AG09309 (cell line): ENCODE results near the gene ERBIN.

ENCODE experiments used
- DNase-seq: peaks from one replicate; pipeline ENCODE4 v3.0.0-alpha.2; 2010; ENCODE audit warnings: low read depth
- H3K4me3 ChIP-seq: 2 replicates; pipeline ENCODE4 v1.5.1; 2011; ENCODE audit warnings: mild to moderate bottlenecking, low read depth, low read length, moderate library complexity; ENCODE audit not compliant: control insufficient read depth
- CTCF ChIP-seq: IDR thresholded peaks from 2 replicates; pipeline ENCODE4 v1.5.1; 2011; ENCODE audit warnings: mild to moderate bottlenecking, low read depth, low read length, inconsistent platforms; ENCODE audit not compliant: insufficient read depth, control insufficient read depth; ENCODE audit errors: missing control alignments

Gene ERBIN

DNA sequence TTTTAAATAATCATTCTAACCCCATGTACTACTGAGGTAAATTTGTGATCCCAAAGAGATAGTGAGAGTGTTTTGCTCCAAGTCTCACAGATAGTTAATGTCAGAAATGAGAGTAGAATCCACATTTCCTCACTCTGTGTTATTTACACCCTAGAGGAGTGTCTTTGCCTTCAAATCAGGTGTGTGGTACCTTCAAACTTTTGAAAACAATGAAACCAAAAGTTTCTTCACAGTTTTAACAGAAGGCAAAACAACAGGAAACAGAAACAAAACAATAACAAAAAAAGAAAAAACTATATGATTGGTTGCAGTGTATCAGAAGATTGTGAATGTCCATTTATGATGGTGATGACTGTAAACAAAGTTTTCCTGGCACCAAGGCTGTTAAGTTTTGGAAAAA, 85.9 kb downstream of the ERBIN start:
- DNase-seq = no peak
- TF ChIP-seq CTCF = no peak
- H3K4me3 ChIP-seq = no peak overlapping the region

GRCh38 chr5:66013397-66013796, 87.0 kb downstream of the ERBIN start:
- DNase-seq = no peak
- no peak overlapping the region for H3K4me3 ChIP-seq
- TF ChIP-seq CTCF = no peak

- no peak overlapping the region for H3K4me3 ChIP-seq
- no peak for DNase-seq
- TF ChIP-seq CTCF = no peak
These were observed 87.5 kb downstream of the ERBIN start for GRCh38 chr5:66013906-66014305.

- no peak overlapping the region for H3K4me3 ChIP-seq
- TF ChIP-seq CTCF = no peak
- DNase-seq = no peak
These were observed 89.0 kb downstream of the ERBIN start for GRCh38 chr5:66015196-66015960.

GRCh38 chr5:66021585-66021984, 95.2 kb downstream of the ERBIN start:
- no peak for TF ChIP-seq CTCF
- DNase-seq = no peak
- H3K4me3 ChIP-seq = no peak overlapping the region

DNA sequence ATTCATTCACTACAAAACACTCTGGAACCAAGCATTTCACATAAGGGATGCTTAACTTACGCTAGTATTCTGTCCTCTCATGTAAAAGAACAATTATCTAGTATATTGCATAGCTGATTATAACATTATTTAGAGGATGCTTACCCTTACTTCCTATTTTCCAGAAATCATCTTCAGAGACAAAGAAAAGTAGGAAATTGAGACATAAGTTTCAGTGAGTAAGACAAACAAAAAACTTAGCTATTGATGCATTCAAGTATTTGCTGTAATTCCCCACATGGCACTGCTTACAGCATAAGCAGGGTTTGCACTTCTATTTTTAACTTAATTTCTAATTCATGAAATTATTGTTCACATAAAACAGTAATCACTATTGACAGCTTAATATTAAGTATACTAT, 112.9 kb downstream of the ERBIN start:
- no peak for DNase-seq
- H3K4me3 ChIP-seq = no peak overlapping the region
- TF ChIP-seq CTCF = no peak
